Activated CD4-positive, alpha-beta T cell treated with anti-CD3 and anti-CD28 coated beads, Interleukin-2, amount 50 U/mL, for 4 hours (primary cell): ENCODE measurements around the gene KIAA0825.

Experiments
- DNase-seq, 2 experiments: peaks; one replicate each; pipeline ENCODE4 v3.0.0-alpha.2; 2020

KIAA0825 gene

GRCh38 chr5:94283093-94283492, 335.3 kb downstream of the KIAA0825 start:
- no peak for DNase-seq

GRCh38 chr5:94281236-94281801, 337.1 kb downstream of the KIAA0825 start:
- DNase-seq = no peak

- DNase-seq = no peak
Observed at GRCh38 chr5:94276751-94277150, 341.7 kb downstream of the KIAA0825 start.

- no peak for DNase-seq
Observed at GRCh38 chr5:94276048-94276447, 342.4 kb downstream of the KIAA0825 start.

- DNase-seq = no peak
Observed at GRCh38 chr5:94274707-94275106, 343.7 kb downstream of the KIAA0825 start.

- no peak for DNase-seq
Observed at GRCh38 chr5:94268226-94268625, 350.2 kb downstream of the KIAA0825 start.

GRCh38 chr5:94267350-94267899, 351.0 kb downstream of the KIAA0825 start:
- no peak for DNase-seq

- no peak for DNase-seq
Observed at GRCh38 chr5:94266170-94266569, 352.2 kb downstream of the KIAA0825 start.

GRCh38 chr5:94263068-94263467, 355.3 kb downstream of the KIAA0825 start:
- DNase-seq = no peak

- no peak for DNase-seq
Observed at GRCh38 chr5:94260096-94260495, 358.3 kb downstream of the KIAA0825 start.

GRCh38 chr5:94254214-94254613, 364.2 kb downstream of the KIAA0825 start:
- DNase-seq = no peak

- no peak for DNase-seq
Observed at GRCh38 chr5:94250985-94251384, 367.4 kb downstream of the KIAA0825 start.

GRCh38 chr5:94249430-94249829, 369.0 kb downstream of the KIAA0825 start:
- no peak for DNase-seq

- no peak for DNase-seq
Observed at GRCh38 chr5:94248175-94248875, 370.1 kb downstream of the KIAA0825 start.

- DNase-seq = no peak
Observed at GRCh38 chr5:94245608-94246007, 372.8 kb downstream of the KIAA0825 start.

- no peak for DNase-seq
Observed at GRCh38 chr5:94244921-94245320, 373.5 kb downstream of the KIAA0825 start.

GRCh38 chr5:94243612-94244011, 374.8 kb downstream of the KIAA0825 start:
- no peak for DNase-seq

- DNase-seq = no peak
Observed at GRCh38 chr5:94240993-94241651, 377.3 kb downstream of the KIAA0825 start.

GRCh38 chr5:94240596-94240992, 377.8 kb downstream of the KIAA0825 start:
- no peak for DNase-seq

GRCh38 chr5:94240134-94240533, 378.3 kb downstream of the KIAA0825 start:
- DNase-seq = no peak

GRCh38 chr5:94239266-94239665, 379.1 kb downstream of the KIAA0825 start:
- DNase-seq = no peak

- DNase-seq = no peak
Observed at GRCh38 chr5:94234987-94235386, 383.4 kb downstream of the KIAA0825 start.

- no peak for DNase-seq
Observed at GRCh38 chr5:94228791-94229190, 389.6 kb downstream of the KIAA0825 start.

GRCh38 chr5:94223235-94223634, 395.2 kb downstream of the KIAA0825 start:
- no peak for DNase-seq
